ENCODE results near the gene LRSAM1. TPM values are rescaled to one million over a fixed set of nuclear protein-coding genes. Genes with fewer than 3 reads are reported as not detected.

Gene LRSAM1
- total RNA-seq, 1 donor from 2014 or later, result 20.6 TPM

DNA sequence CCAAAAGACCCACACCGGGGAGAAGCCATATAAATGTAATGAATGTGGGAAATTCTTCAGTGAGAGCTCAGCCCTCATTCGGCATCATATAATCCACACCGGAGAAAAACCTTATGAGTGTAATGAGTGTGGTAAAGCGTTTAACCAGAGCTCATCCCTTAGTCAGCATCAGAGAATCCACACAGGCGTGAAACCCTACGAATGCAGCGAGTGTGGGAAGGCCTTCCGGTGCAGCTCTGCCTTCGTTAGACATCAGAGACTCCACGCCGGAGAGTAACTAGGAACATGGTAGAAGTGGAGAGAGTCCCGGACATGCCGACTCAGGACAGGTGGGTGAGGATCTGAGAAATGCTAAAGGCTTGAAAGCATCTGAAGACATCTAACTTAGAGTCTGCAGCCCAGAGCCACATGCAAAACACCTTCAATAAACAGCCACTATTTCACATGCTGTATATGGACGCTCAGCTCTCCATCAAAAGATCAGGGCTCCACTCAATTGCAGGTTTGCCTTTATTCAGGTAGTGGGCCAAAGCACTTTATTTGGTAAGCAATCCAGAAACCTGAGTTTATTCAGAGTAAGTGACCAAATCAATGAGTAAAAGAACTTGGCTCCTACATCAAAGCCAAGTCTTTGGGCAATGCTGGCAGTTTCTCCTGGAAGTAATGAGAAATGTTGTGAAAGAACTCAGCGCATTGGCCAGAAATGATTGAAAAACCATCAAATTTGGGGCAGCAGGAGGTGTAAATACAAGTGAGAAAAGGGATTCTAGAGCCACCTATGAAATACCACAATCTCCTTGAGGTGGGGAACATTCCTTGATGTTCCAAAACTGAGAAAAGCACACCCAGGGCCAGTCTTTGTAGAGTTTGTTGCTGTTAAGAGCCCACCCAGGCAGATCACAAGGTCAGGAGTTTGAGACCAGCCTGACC is 6.1 kb upstream of the LRSAM1 start:
- peaks cover 28% of the 10 kb centered on the region for H3K4me1 Mint-ChIP-seq (ENCODE audit: unreplicated experiment)
- DNase-seq (ENCODE audit: extremely low spot score, unreplicated experiment), result no peak
- H3K27me3 Mint-ChIP-seq, result no peaks in the 10 kb centered on the region
- no peak overlapping the region for H3K4me3 Mint-ChIP-seq
- no peaks in the 10 kb centered on the region for H3K9me3 Mint-ChIP-seq
- no peak for TF ChIP-seq CTCF (conservative IDR thresholded peaks at IDR 0.05)
- H3K36me3 Mint-ChIP-seq, result peaks cover 75% of the 10 kb centered on the region
- H3K27ac Mint-ChIP-seq, result peak overlapping the region; percentile 45

DNA sequence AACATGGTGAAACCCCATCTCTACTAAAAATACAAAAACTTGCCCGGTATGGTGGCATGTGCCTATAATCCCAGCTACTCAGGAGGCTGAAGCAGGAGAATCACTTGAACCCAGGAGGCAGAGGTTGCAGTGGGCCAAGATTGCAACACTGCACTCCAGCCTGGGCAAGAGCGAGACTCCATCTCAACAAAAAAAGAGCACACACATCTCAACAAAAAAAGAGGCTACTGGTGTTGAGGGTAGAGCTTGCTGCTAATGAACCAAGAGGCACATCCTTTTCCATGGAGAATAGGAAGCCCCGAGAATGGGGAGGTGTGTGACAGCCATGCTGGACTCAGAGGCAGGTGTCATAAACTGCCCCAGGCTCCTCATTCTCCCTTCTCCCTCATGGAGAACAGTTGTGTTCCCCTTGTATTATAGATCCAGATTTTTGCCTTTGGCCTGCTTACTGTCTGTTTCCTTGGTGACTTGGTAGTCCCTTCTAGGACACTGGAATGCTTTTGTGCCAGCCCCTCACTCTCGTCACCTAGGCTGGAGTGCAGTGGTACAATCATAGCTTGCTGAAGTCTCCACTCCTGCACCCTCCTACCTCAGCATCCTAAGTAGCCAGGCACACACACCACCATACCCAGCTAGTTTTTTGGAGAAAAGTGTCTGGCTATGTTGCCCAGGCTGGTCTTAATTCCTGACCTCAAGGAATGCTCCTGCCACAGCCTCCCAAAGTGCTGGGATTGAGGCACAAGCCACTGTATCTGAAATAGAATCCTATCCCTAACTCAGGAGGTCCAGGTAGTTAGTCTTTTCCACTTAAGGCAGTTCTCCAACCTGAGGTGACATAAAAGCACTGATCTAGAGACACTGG is 5.2 kb upstream of the LRSAM1 start:
- H3K9me3 Mint-ChIP-seq, result no peaks in the 10 kb centered on the region
- peaks cover 73% of the 10 kb centered on the region for H3K36me3 Mint-ChIP-seq

GRCh38 chr9:127446713-127447415 is 4.4 kb upstream of the LRSAM1 start:
- DNase-seq (ENCODE audit: extremely low spot score, unreplicated experiment), result no peak
- Mint-ChIP-seq H3K27ac (peak overlapping the region; percentile 98), H3K9me3 (no peaks in the 10 kb centered on the region), H3K27me3 (peaks cover 3% of the 10 kb centered on the region), H3K4me1 (ENCODE audit: unreplicated experiment) (peaks cover 30% of the 10 kb centered on the region), H3K4me3 (peak overlapping the region; percentile 96), H3K36me3 (peaks cover 72% of the 10 kb centered on the region)
- TF ChIP-seq CTCF (conservative IDR thresholded peaks at IDR 0.05), result no peak

More for the DNA sequence above, 5.2 kb upstream of the LRSAM1 start:
- H3K4me1 Mint-ChIP-seq (ENCODE audit: unreplicated experiment), result peaks cover 30% of the 10 kb centered on the region
- peak overlapping the region; percentile 36 for H3K4me3 Mint-ChIP-seq
- peak overlapping the region; percentile 72 for H3K27ac Mint-ChIP-seq
- H3K27me3 Mint-ChIP-seq, result peaks cover under 1% of the 10 kb centered on the region
- no peak for DNase-seq (ENCODE audit: extremely low spot score, unreplicated experiment)
- no peak for TF ChIP-seq CTCF (conservative IDR thresholded peaks at IDR 0.05)

DNA sequence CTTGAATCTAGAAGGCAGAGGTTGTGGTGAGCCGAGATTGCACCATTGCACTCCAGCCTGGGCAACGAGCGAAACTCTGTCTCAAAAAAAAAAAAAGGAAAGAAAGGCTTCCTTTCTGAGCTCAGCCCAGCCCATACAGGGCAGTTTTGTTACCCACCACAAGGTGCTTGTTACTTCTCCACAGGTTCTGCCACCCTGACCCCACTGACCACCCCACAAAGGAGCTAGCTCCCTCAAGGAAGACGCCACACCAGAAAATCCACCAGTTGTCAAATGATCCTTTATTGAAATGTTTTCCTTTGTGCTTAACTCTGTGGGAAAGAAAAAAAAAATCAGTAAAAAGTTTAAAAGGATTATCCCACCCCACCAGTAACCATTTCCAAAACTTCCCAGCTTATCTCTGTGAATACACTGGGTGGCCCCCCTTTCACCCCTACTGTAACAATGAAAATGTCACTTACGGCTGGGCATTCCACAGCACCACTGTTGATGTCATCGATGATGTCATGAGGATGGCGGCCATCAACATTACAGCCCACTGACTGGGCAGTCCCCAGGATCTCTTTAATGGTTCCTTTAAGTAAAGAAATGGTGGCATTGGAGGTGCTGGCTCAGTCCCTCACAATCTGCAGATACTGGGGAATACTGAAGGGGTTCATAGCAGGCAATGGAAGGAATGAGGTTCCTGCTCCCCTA is 3.7 kb upstream of the LRSAM1 start:
- Mint-ChIP-seq H3K27me3 (peaks cover 3% of the 10 kb centered on the region), H3K4me1 (ENCODE audit: unreplicated experiment) (peaks cover 30% of the 10 kb centered on the region), H3K27ac (peak overlapping the region; percentile 98), H3K36me3 (peaks cover 68% of the 10 kb centered on the region), H3K4me3 (peak overlapping the region; percentile 96), H3K9me3 (no peaks in the 10 kb centered on the region)
- TF ChIP-seq CTCF (conservative IDR thresholded peaks at IDR 0.05), result peak; percentile 40
- no peak for DNase-seq (ENCODE audit: extremely low spot score, unreplicated experiment)

Measured in type B pancreatic cell (in vitro differentiated cells).